NCI-H345 (cell line): ENCODE results near the gene NUTM2B.
"Not testable (repeated sequence)": the region's sequence is repeated elsewhere in the genome, so short reads cannot be mapped to it uniquely, and the experiment has no call there.

Experiments
- DNase-seq: peaks from one replicate; lab custom pipeline; 2025; lab: John Stamatoyannopoulos, UW

Gene NUTM2B

GRCh38 chr10:79726620-79727019, 23.6 kb downstream of the NUTM2B start:
- DNase-seq: not testable (repeated sequence)

DNA sequence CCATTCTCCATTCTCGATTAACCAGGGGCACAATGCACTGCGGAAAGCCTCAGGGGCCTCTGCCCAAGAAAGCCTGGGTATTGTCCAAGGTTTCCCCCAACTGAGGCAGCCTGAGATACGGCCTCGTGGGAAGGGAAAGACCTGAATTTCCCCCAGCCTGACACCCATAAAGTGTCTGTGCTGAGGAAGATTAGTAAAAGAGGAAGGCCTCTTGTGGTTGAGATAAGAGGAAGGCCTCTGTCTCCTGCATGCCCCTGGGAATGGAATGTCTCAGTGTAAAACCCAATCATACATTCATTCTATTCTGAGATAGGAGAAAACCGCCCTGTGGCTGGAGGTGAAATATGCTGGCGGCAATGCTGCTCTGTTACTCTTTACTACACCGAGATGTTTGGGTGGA, 41.8 kb downstream of the NUTM2B start:
- not testable (repeated sequence) for DNase-seq

DNA sequence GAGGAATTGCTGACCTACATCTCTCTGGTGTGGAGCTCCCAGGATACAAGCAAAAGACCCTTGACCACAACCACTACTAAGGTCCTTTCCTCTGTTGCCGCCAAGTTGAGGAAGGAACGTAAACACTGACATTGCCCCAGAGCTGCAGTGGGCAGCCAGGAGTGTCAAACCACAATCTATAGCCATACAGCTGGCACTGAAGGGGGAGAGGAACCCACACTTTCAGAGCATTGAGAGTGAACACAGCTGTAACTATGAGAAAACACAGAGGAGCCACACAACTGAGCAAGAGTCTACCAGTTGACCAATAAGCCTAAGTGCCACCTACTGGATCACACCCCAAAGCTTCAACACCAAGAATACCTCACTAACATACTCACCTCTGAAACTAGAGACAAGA, 45.5 kb downstream of the NUTM2B start:
- not testable (repeated sequence) for DNase-seq

- not testable (repeated sequence) for DNase-seq
Measured at GRCh38 chr10:79753601-79754000, 50.6 kb downstream of the NUTM2B start.

- not testable (repeated sequence) for DNase-seq
Measured at GRCh38 chr10:79758297-79758993, 55.4 kb downstream of the NUTM2B start.
